K562 (cell line): Measurements from ENCODE around the gene AMT. TPM values are rescaled to one million over a fixed set of nuclear protein-coding genes. Genes with fewer than 3 reads are reported as not detected.
A peak's percentile ranks its signal among the peaks of the same experiment; 100 is the strongest.

ENCODE experiments used
- ARID2 ChIP-seq: fragments of 450-650 bp; IDR thresholded peaks from 2 replicates; pipeline ENCODE4 v1.6.1; 2017; ENCODE audit warnings: antibody characterized with exemption, mild to moderate bottlenecking
- CHD2 ChIP-seq: IDR thresholded peaks from 2 replicates; pipeline ENCODE4 v1.6.1; 2011; ENCODE audit warnings: low read depth, low read length
- CTBP1 ChIP-seq: fragments of 450-650 bp; IDR thresholded peaks from 2 replicates; pipeline ENCODE4 v1.6.1; 2016; ENCODE audit warnings: borderline replicate concordance
- CXXC5 ChIP-seq: fragments of 250-450 bp; sonication (Bioruptor Pico); IDR thresholded peaks from 2 replicates; pipeline ENCODE4 v1.8.0; 2022; ENCODE audit warnings: inconsistent platforms, mild to moderate bottlenecking, moderate library complexity
- ETV5 ChIP-seq: sonication (generic); formaldehyde crosslinking; IDR thresholded peaks from 2 replicates; pipeline ENCODE4 v1.4.0; 2020; ENCODE audit warnings: low read depth, mild to moderate bottlenecking, missing genetic modification reagents
- MTA1 ChIP-seq: fragments of 450-650 bp; IDR thresholded peaks from 2 replicates; pipeline ENCODE4 v1.6.1; 2017; ENCODE audit warnings: borderline replicate concordance
- NFYB ChIP-seq: IDR thresholded peaks from 2 replicates; pipeline ENCODE4 v1.6.1; 2011; ENCODE audit warnings: mild to moderate bottlenecking, moderate library complexity; ENCODE audit not compliant: insufficient read length; ENCODE audit errors: extremely low read depth
- SNRNP70 ChIP-seq: fragments of 200-400 bp; formaldehyde crosslinking; optimal IDR thresholded peaks from 2 replicates; pipeline ENCODE3; 2017; ENCODE audit warnings: low read depth, low read length
- TAF1 ChIP-seq: IDR thresholded peaks from 2 replicates; pipeline ENCODE4 v1.6.1; 2011; ENCODE audit warnings: mild to moderate bottlenecking, low read length, moderate library complexity; ENCODE audit not compliant: insufficient read depth, control insufficient read depth, severe bottlenecking; ENCODE audit errors: extremely low read depth
- TRIM24 ChIP-seq, 2 experiments: fragments of 450-650 bp; IDR thresholded peaks; 2 replicates each; pipeline ENCODE4 v1.6.1; 2016
- ZNF12 ChIP-seq: sonication (generic); formaldehyde crosslinking; IDR thresholded peaks from 2 replicates; pipeline ENCODE4 v1.4.0; 2020; ENCODE audit warnings: mild to moderate bottlenecking, missing genetic modification reagents
- ZNF134 ChIP-seq: fragments of 250-450 bp; sonication (Bioruptor Pico); conservative IDR thresholded peaks from 2 replicates; pipeline ENCODE4 v1.4.0; 2020
- ZNF263 ChIP-seq: sonication (generic); formaldehyde crosslinking; IDR thresholded peaks from 2 replicates; pipeline ENCODE4 v1.8.0; 2022; ENCODE audit warnings: mild to moderate bottlenecking, missing genetic modification reagents, borderline replicate concordance
- ZNF644 ChIP-seq: fragments of 200-800 bp; sonication (Bioruptor generic); IDR thresholded peaks from 2 replicates; pipeline ENCODE4 v1.6.1; 2016; ENCODE audit warnings: low read depth, missing genetic modification characterization, missing compliant biosample characterization
- ZNF830 ChIP-seq: fragments of 250-450 bp; sonication (Bioruptor Pico); IDR thresholded peaks from 2 replicates; pipeline ENCODE4 v1.5.0; 2021; ENCODE audit warnings: mild to moderate bottlenecking
- polyA plus RNA-seq, 8 experiments: library from polyadenylated mRNA; depleted of rRNA in 4 of 8; stranded (reverse) in 5 of 8; unstranded in 3 of 8; fragments of >200 nt; fragmentation: Nextera tagmentation in 2 of 8; fragmentation: Illumina TruSeq in 1 of 8; extraction: Ambion mirVana in 2 of 8; extraction: Trizol in 1 of 8; gene quantifications; 2 replicates each; pipeline versions ENCODE4 v1.2.1 to v1.2.3, GENCODE V29; 2011 to 2014; ENCODE audit warnings: inconsistent platforms in 1 of 8, missing spikeins in 1 of 8
- total RNA-seq, 7 experiments: library from RNA; depleted of rRNA in 6 of 7; stranded (reverse); fragments of >200 nt in 6 of 7; fragmentation: Illumina TruSeq in 2 of 7; extraction: Trizol in 2 of 7; gene quantifications; 2 replicates each; pipeline versions ENCODE4 v1.2.1 to v1.2.3, GENCODE V29; 2011 to 2021; ENCODE audit warnings: low replicate concordance in 1 of 7
- TF ChIP-seq, protein P1 (sequence below): sonication (generic); formaldehyde crosslinking; IDR thresholded peaks from 2 replicates; pipeline ENCODE4 v1.8.0; 2022; ENCODE audit warnings: mild to moderate bottlenecking, missing genetic modification reagents
- TF ChIP-seq, protein P2 (sequence below): fragments of 250-450 bp; sonication (Bioruptor Pico); IDR thresholded peaks from 2 replicates; pipeline ENCODE4 v1.8.0; 2022; ENCODE audit warnings: inconsistent platforms, mild to moderate bottlenecking, moderate library complexity, borderline replicate concordance
- TF ChIP-seq, protein P3 (sequence below): sonication (generic); formaldehyde crosslinking; IDR thresholded peaks from 2 replicates; pipeline ENCODE4 v1.8.0; 2022; ENCODE audit warnings: mild to moderate bottlenecking, missing genetic modification reagents
- TF ChIP-seq, protein P4 (sequence below), 2 experiments: IDR thresholded peaks; 2 replicates each; pipeline ENCODE4 v1.6.1; 2012; ENCODE audit warnings: improper control_type of control experiment in 2 of 2, low read depth in 2 of 2, low read length in 2 of 2, borderline replicate concordance in 1 of 2

Gene AMT
- total and polyA plus RNA-seq, 9 of the 15 experiments (the other 6 are each of a cell fraction or from before 2014, with no cell fraction given): 0.14 to 2.1 (median 0.52) TPM

DNA sequence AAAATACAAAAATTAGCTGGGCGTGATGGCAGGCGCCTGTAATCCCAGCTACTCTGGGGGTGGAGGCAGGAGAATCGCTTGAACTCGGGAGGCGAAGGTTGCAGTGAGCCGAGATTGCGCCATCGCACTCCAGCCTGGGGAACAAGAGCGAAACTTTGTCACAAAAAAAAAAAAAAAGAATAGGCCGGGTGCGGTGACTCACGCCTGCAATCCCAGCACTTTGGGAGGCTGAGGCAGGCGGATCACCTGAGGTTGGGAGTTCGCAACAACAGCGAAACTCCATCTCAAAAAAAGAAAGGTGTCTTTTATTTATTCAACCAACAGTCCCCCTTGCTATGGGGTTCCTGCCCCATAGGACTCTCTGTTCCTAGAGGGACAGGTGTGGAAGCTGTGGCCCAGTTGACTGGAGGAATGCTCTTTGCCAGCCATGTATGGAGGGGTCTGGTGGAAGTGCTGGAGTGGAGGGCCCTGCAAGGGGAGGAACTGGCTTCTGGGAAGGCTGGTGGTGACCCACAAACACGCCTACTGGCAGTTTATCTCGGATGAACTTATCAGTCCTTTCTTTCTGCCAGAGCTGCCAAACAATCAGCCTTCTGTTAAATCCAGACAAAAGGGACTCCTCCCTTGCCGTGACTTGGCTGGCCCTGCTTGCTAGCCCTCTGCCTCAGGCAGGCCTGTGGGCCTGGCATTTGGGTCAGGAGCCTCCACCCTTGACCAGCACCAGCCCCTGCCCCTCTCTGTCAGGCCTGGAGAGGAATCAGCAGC lies 43.2 kb upstream of the AMT start (continued):
- TF ChIP-seq, protein P1, sequence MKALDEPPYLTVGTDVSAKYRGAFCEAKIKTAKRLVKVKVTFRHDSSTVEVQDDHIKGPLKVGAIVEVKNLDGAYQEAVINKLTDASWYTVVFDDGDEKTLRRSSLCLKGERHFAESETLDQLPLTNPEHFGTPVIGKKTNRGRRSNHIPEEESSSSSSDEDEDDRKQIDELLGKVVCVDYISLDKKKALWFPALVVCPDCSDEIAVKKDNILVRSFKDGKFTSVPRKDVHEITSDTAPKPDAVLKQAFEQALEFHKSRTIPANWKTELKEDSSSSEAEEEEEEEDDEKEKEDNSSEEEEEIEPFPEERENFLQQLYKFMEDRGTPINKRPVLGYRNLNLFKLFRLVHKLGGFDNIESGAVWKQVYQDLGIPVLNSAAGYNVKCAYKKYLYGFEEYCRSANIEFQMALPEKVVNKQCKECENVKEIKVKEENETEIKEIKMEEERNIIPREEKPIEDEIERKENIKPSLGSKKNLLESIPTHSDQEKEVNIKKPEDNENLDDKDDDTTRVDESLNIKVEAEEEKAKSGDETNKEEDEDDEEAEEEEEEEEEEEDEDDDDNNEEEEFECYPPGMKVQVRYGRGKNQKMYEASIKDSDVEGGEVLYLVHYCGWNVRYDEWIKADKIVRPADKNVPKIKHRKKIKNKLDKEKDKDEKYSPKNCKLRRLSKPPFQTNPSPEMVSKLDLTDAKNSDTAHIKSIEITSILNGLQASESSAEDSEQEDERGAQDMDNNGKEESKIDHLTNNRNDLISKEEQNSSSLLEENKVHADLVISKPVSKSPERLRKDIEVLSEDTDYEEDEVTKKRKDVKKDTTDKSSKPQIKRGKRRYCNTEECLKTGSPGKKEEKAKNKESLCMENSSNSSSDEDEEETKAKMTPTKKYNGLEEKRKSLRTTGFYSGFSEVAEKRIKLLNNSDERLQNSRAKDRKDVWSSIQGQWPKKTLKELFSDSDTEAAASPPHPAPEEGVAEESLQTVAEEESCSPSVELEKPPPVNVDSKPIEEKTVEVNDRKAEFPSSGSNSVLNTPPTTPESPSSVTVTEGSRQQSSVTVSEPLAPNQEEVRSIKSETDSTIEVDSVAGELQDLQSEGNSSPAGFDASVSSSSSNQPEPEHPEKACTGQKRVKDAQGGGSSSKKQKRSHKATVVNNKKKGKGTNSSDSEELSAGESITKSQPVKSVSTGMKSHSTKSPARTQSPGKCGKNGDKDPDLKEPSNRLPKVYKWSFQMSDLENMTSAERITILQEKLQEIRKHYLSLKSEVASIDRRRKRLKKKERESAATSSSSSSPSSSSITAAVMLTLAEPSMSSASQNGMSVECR (CRISPR knock-in tag): no peak
- TF ChIP-seq CXXC5 (0 out of 2 replicates have a peak, but pooled peaks have one; percentile 26), SNRNP70 (no peak), ZNF12 (CRISPR knock-in tag) (no peak), ARID2 (no peak), ZNF644 (tag) (no peak), ETV5 (CRISPR knock-in tag) (no peak), TAF1 (no peak), MTA1 (no peak), ZNF263 (CRISPR knock-in tag) (peak; percentile 62; the same call in 1 of the 2 replicates), ZNF134 (CRISPR knock-in tag) (no peak), TRIM24 (IDR thresholded peaks at IDR 0.05) (peak in 1 of 2 experiments; percentile 65; a peak in 3 of 4 replicates), CTBP1 (peak; percentile 55; the same call in 1 of the 2 replicates), ZNF830 (CRISPR knock-in tag) (no peak), NFYB (no peak), CHD2 (no peak)
- TF ChIP-seq, protein P2, sequence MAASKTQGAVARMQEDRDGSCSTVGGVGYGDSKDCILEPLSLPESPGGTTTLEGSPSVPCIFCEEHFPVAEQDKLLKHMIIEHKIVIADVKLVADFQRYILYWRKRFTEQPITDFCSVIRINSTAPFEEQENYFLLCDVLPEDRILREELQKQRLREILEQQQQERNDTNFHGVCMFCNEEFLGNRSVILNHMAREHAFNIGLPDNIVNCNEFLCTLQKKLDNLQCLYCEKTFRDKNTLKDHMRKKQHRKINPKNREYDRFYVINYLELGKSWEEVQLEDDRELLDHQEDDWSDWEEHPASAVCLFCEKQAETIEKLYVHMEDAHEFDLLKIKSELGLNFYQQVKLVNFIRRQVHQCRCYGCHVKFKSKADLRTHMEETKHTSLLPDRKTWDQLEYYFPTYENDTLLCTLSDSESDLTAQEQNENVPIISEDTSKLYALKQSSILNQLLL (CRISPR knock-in tag): no peak
- TF ChIP-seq, protein P3, sequence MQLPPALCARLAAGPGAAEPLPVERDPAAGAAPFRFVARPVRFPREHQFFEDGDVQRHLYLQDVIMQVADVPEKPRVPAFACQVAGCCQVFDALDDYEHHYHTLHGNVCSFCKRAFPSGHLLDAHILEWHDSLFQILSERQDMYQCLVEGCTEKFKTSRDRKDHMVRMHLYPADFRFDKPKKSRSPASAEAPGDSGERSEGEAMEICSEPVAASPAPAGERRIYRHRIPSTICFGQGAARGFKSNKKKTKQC (CRISPR knock-in tag): no peak
- TF ChIP-seq, protein P4, sequence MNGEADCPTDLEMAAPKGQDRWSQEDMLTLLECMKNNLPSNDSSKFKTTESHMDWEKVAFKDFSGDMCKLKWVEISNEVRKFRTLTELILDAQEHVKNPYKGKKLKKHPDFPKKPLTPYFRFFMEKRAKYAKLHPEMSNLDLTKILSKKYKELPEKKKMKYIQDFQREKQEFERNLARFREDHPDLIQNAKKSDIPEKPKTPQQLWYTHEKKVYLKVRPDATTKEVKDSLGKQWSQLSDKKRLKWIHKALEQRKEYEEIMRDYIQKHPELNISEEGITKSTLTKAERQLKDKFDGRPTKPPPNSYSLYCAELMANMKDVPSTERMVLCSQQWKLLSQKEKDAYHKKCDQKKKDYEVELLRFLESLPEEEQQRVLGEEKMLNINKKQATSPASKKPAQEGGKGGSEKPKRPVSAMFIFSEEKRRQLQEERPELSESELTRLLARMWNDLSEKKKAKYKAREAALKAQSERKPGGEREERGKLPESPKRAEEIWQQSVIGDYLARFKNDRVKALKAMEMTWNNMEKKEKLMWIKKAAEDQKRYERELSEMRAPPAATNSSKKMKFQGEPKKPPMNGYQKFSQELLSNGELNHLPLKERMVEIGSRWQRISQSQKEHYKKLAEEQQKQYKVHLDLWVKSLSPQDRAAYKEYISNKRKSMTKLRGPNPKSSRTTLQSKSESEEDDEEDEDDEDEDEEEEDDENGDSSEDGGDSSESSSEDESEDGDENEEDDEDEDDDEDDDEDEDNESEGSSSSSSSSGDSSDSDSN (IDR thresholded peaks at IDR 0.05; ENCODE audit: borderline replicate concordance in 1 of 2, low read depth in 2 of 2, low read length in 2 of 2): 0 out of 4 replicates have a peak, but pooled peaks of 1 of the 2 experiments have one; percentile 25
